PFSK-1 (cell line): Measurements from ENCODE around the gene LZTS2.

Experiments used
- FOXP2 ChIP-seq: optimal IDR thresholded peaks from 2 replicates; pipeline ENCODE3; 2011; ENCODE audit warnings: borderline replicate concordance, control low read depth, inconsistent platforms; ENCODE audit not compliant: insufficient read depth; ENCODE audit errors: extremely low read length, extremely low read depth
- POLR2AphosphoS5 ChIP-seq: IDR thresholded peaks from 2 replicates; pipeline ENCODE4 v1.6.1; 2012; ENCODE audit warnings: low read depth, mild to moderate bottlenecking, control low read depth, low read length, moderate library complexity
- REST ChIP-seq, 2 experiments: IDR thresholded peaks; 2 replicates each; pipeline versions ENCODE4 v1.6.1 to v1.8.0; 2011 to 2012; ENCODE audit warnings: low read depth in 2 of 2, low read length in 2 of 2, control low read depth in 1 of 2, inconsistent platforms in 1 of 2, mild to moderate bottlenecking in 1 of 2, moderate library complexity in 1 of 2; ENCODE audit not compliant: insufficient read depth in 1 of 2
- SIN3A ChIP-seq: IDR thresholded peaks from 2 replicates; pipeline ENCODE4 v1.6.1; 2012; ENCODE audit warnings: mild to moderate bottlenecking, low read length, moderate library complexity, borderline replicate concordance; ENCODE audit not compliant: insufficient read depth
- TAF1 ChIP-seq: IDR thresholded peaks from 2 replicates; pipeline ENCODE4 v1.6.1; 2012; ENCODE audit warnings: low read length, control low read depth, borderline replicate concordance; ENCODE audit not compliant: insufficient read depth

LZTS2 gene

GRCh38 chr10:101012525-101013364 is 13.1 kb downstream of the LZTS2 start:
- TF ChIP-seq TAF1, result peak; percentile 28; the same call in 1 of the 2 replicates
- TF ChIP-seq FOXP2, result no peak

GRCh38 chr10:101013365-101013825 is 13.8 kb downstream of the LZTS2 start:
- TF ChIP-seq FOXP2, result no peak

- TF ChIP-seq REST (IDR thresholded peaks at IDR 0.05; ENCODE audit: insufficient read depth in 1 of 2, low read depth in 2 of 2, low read length in 2 of 2) (no peak), TAF1 (no peak), POLR2AphosphoS5 (no peak), FOXP2 (no peak), SIN3A (no peak)
Measured at GRCh38 chr10:101014230-101014884, 14.7 kb downstream of the LZTS2 start.

GRCh38 chr10:101014966-101015581 is 15.5 kb downstream of the LZTS2 start:
- TF ChIP-seq POLR2AphosphoS5 (no peak), SIN3A (no peak), REST (IDR thresholded peaks at IDR 0.05; ENCODE audit: insufficient read depth in 1 of 2, low read depth in 2 of 2, low read length in 2 of 2) (no peak), FOXP2 (no peak), TAF1 (no peak)

- TF ChIP-seq FOXP2, result no peak
- no peak for TF ChIP-seq REST (IDR thresholded peaks at IDR 0.05; ENCODE audit: insufficient read depth in 1 of 2, low read depth in 2 of 2, low read length in 2 of 2)
- no peak for TF ChIP-seq SIN3A
- TF ChIP-seq TAF1, result no peak
- TF ChIP-seq POLR2AphosphoS5, result no peak
Measured at GRCh38 chr10:101015582-101015973, 16.0 kb downstream of the LZTS2 start.

GRCh38 chr10:101016814-101017213 is 17.2 kb downstream of the LZTS2 start:
- TF ChIP-seq TAF1 (no peak), SIN3A (no peak), POLR2AphosphoS5 (no peak), REST (IDR thresholded peaks at IDR 0.05; ENCODE audit: insufficient read depth in 1 of 2, low read depth in 2 of 2, low read length in 2 of 2) (no peak)
